Measurements from ENCODE around the gene HDAC9. TPM values are rescaled to one million over a fixed set of nuclear protein-coding genes. Genes with fewer than 3 reads are reported as not detected.

The HDAC9 gene
- total RNA-seq, 1 experiment from 2014 or later = 7.7 TPM

- H4K8ac ChIP-seq (replicated peaks; ENCODE audit: insufficient read length, low read depth, low read length) = no peak overlapping the region
Observed at GRCh38 chr7:18715988-18716387, 220.4 kb downstream of the HDAC9 start.

More at GRCh38 chr7:18715988-18716387, 220.4 kb downstream of the HDAC9 start:
- Histone ChIP-seq H2BK120ac (ENCODE audit: low read depth, low read length, poor library complexity, severe bottlenecking) (no peak overlapping the region), H3K56ac (ENCODE audit: insufficient read length, low read depth, low read length) (no peak overlapping the region), H4K91ac (ENCODE audit: insufficient read length, low read depth, low read length) (no peak overlapping the region), H4K5ac (ENCODE audit: insufficient read length, low read depth, low read length) (no peak overlapping the region), H3T11ph (ENCODE audit: low read length) (no peak overlapping the region), H4K20me1 (ENCODE audit: control insufficient read depth, insufficient read depth, insufficient read length) (no peaks in the 10 kb centered on the region), H3K27ac (ENCODE audit: insufficient read length, low read depth, low read length) (no peak overlapping the region), H2BK12ac (ENCODE audit: insufficient read length, low read depth, low read length) (no peak overlapping the region), H3K18ac (ENCODE audit: insufficient read length, low read depth, low read length) (no peak overlapping the region), H2BK15ac (ENCODE audit: low read depth, low read length) (no peak overlapping the region), H3K9me3 (ENCODE audit: control insufficient read depth, low read depth, low read length) (no peaks in the 10 kb centered on the region), H2BK5ac (ENCODE audit: insufficient read length, low read length) (no peak overlapping the region), H3K4ac (ENCODE audit: low read depth, low read length) (no peak overlapping the region), H3K27me3 (ENCODE audit: insufficient read depth, low read length) (no peaks in the 10 kb centered on the region), H2BK20ac (ENCODE audit: low read depth, low read length, poor library complexity, severe bottlenecking) (no peak overlapping the region), H3K4me2 (ENCODE audit: insufficient read depth, insufficient read length, low read length) (no peak overlapping the region), H3K23me2 (ENCODE audit: insufficient read length, low read depth, low read length, poor library complexity, severe bottlenecking) (no peaks in the 10 kb centered on the region), H3K14ac (ENCODE audit: insufficient read depth, low read length) (no peak overlapping the region), H3K79me1 (ENCODE audit: insufficient read depth, low read depth, low read length, poor library complexity, severe bottlenecking) (no peaks in the 10 kb centered on the region), H3K23ac (ENCODE audit: insufficient read length, low read depth, low read length) (no peak overlapping the region), H2AK5ac (ENCODE audit: insufficient read length, low read length) (no peak overlapping the region), H3K4me1 (ENCODE audit: insufficient read depth, low read length) (no peaks in the 10 kb centered on the region), H3K9ac (ENCODE audit: extremely low read depth, insufficient read length, low read length) (no peak overlapping the region), H3K79me2 (ENCODE audit: insufficient read depth, low read length) (no peaks in the 10 kb centered on the region), H2AFZ (ENCODE audit: low read length) (no peak overlapping the region)
- Mint-ChIP-seq H3K27me3 (ENCODE audit: low read depth) (no peaks in the 10 kb centered on the region), H3K9me3 (no peaks in the 10 kb centered on the region), H3K36me3 (ENCODE audit: insufficient read depth in 1 of 3, low read depth in 3 of 3) (no peaks in the 10 kb centered on the region), H3K27ac (no peak overlapping the region), H3K4me1 (no peaks in the 10 kb centered on the region), H3K4me3 (no peak overlapping the region)
- no peak for DNase-seq
- no CpG with 5 or more reads among the region's 2 CpGs for WGBS (ENCODE audit: extremely low coverage, insufficient read length, low lambda C conversion rate)
- no peak for TF ChIP-seq CTCF (conservative IDR thresholded peaks at IDR 0.05)

All from H9 (cell line).